A549 (cell line): Measurements from ENCODE around the gene OTOG.

ENCODE experiments used
- CEBPB ChIP-seq, 2 experiments: fragments of >200 bp in 1 of 2; sonication (Bioruptor Twin) in 1 of 2; formaldehyde crosslinking in 1 of 2; IDR thresholded peaks; 2 replicates each; pipeline ENCODE4 v1.6.1; 2012 to 2016
- REST ChIP-seq: fragments of 200-600 bp; sonication (generic); IDR thresholded peaks from 2 replicates; pipeline ENCODE4 v1.6.1; 2016; ENCODE audit warnings: antibody characterized with exemption, mild to moderate bottlenecking, moderate library complexity

- no peak for TF ChIP-seq CEBPB (IDR thresholded peaks at IDR 0.05)
- no peak for TF ChIP-seq REST
Measured at GRCh38 chr11:17502630-17503029, 44.4 kb upstream of the OTOG start.
